DOHH2 (cell line): ENCODE results near the gene EXOC7.

Experiments
- CTCF ChIP-seq: fragments of 200-600 bp; sonication (generic); IDR thresholded peaks from one replicate; pipeline ENCODE4 v1.5.1; 2014; ENCODE audit warnings: antibody characterized with exemption, mild to moderate bottlenecking, low read depth, low read length; ENCODE audit not compliant: poor library complexity, severe bottlenecking
- EZH2phosphoT487 ChIP-seq: fragments of 200-600 bp; sonication (generic); IDR thresholded peaks from 2 replicates; pipeline ENCODE4 v1.6.1; 2017; ENCODE audit warnings: borderline replicate concordance, mild to moderate bottlenecking, antibody characterized with exemption, low read length, moderate library complexity, mixed read lengths

DNA sequence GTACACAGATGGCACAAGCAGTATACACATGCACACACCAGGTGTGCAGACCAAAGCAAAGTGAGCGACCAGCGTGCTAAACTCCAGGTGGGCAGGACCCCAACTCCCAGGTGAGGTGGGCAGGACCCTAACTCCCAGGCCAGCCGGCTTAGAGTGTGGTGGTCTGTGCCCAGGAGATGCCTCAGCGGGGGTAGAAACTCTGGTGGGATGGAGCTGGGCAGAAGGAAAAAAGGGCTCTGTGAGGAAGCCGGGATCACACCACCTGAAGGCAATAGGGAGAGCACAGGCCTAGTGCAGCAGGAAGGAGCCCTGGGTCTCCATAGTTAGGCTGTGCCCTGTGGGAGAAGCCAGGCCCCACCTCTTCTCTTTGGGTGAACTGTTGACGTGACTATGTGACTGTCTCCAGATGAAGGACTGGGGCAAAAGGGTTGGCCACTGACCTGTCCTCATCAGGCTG, 39.0 kb upstream of the EXOC7 start:
- TF ChIP-seq CTCF: no peak
- no peak for TF ChIP-seq EZH2phosphoT487
